ENCODE measurements around the gene PSPN. TPM values are rescaled to one million over a fixed set of nuclear protein-coding genes. Genes with fewer than 3 reads are reported as not detected.

Gene PSPN
- total and polyA plus RNA-seq, 4 donors = 1.1 to 3.7 (median 2.9) TPM

DNA sequence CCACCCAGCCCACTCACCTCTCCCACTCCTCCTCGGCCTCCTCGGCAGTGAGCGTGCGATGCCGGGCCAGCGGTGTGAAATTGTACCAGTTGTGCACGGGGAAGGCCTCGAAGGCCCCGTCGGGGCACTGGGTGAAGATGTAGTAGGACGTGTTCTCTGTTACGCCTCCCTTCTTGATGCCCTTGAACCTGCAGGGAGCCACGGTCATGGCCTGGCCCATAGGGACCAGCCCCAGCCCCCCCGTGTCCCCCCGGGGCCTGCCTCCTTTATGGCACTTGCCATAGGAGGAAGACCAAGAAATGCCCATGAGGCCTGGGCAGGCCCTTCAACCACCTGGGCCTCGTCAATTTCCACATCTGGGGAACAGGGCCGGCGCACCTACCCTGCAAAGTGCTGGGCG lies 11.6 kb upstream of the PSPN start:
- no peak overlapping the region for H3K27ac ChIP-seq (ENCODE audit: low read depth, low read length)
- 96% methylated on average over 17 of the region's 19 CpGs for WGBS (ENCODE audit: insufficient coverage)
- peaks cover 91% of the 10 kb centered on the region for H3K36me3 ChIP-seq (ENCODE audit: control insufficient read depth, insufficient read depth, low read length)
- no peak overlapping the region for H3K4me3 ChIP-seq (ENCODE audit: low read depth, low read length)
- H3K9me3 ChIP-seq (ENCODE audit: control insufficient read depth, insufficient read depth, low read length) = no peaks in the 10 kb centered on the region
- H3K4me1 ChIP-seq (ENCODE audit: control insufficient read depth, insufficient read depth, low read length) = peaks cover 4% of the 10 kb centered on the region
- no peak for DNase-seq (ENCODE audit: low read depth in 4 of 6, low spot score in 6 of 6)
- no peaks in the 10 kb centered on the region for H3K27me3 ChIP-seq (ENCODE audit: control insufficient read depth, insufficient read depth, low read length)

- H3K9me3 ChIP-seq (ENCODE audit: control insufficient read depth, insufficient read depth, low read length) = no peaks in the 10 kb centered on the region
- peaks cover 99% of the 10 kb centered on the region for H3K36me3 ChIP-seq (ENCODE audit: control insufficient read depth, insufficient read depth, low read length)
These were observed 8.6 kb upstream of the PSPN start for GRCh38 chr19:6384381-6384780.

DNA sequence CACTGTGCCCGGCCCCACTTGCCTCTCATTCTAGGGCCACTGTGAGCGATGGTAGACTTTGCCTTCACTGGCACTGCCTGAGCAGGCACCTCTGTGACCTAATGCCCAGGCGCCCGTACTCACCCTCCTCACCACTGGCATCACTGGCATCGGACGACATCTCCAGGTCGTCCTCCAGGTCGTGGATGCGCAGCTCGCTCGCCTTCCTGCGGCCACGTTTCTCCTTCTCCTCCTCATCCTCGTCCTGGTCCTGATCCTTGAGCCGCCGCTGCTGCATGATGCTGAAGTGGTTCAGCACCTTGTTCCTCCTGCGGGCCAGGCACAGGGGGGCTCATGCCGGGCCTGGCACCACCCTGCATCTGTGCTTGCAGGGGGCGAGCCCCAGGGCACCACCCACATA lies 7.5 kb upstream of the PSPN start:
- H3K27me3 ChIP-seq (ENCODE audit: control insufficient read depth, insufficient read depth, low read length) = no peaks in the 10 kb centered on the region
- H3K36me3 ChIP-seq (ENCODE audit: control insufficient read depth, insufficient read depth, low read length) = peaks cover 98% of the 10 kb centered on the region
- 96% methylated on average over 19 of the region's 19 CpGs for WGBS (ENCODE audit: insufficient coverage)
- H3K4me1 ChIP-seq (ENCODE audit: control insufficient read depth, insufficient read depth, low read length) = no peaks in the 10 kb centered on the region
- H3K9me3 ChIP-seq (ENCODE audit: control insufficient read depth, insufficient read depth, low read length) = no peaks in the 10 kb centered on the region
- no peak overlapping the region for H3K27ac ChIP-seq (ENCODE audit: low read depth, low read length)
- DNase-seq (ENCODE audit: low read depth in 4 of 6, low spot score in 6 of 6) = no peak
- no peak overlapping the region for H3K4me3 ChIP-seq (ENCODE audit: low read depth, low read length)

More at GRCh38 chr19:6384381-6384780, 8.6 kb upstream of the PSPN start:
- no peak overlapping the region for H3K4me3 ChIP-seq (ENCODE audit: low read depth, low read length)
- no peak overlapping the region for H3K27ac ChIP-seq (ENCODE audit: low read depth, low read length)
- no peaks in the 10 kb centered on the region for H3K27me3 ChIP-seq (ENCODE audit: control insufficient read depth, insufficient read depth, low read length)
- H3K4me1 ChIP-seq (ENCODE audit: control insufficient read depth, insufficient read depth, low read length) = no peaks in the 10 kb centered on the region
- DNase-seq (ENCODE audit: low read depth in 4 of 6, low spot score in 6 of 6) = no peak
- WGBS (ENCODE audit: insufficient coverage) = 90% methylated on average over 2 of the region's 4 CpGs

GRCh38 chr19:6381030-6381750 lies 5.5 kb upstream of the PSPN start:
- Histone ChIP-seq H3K4me3 (ENCODE audit: low read depth, low read length) (no peak overlapping the region), H3K27me3 (ENCODE audit: control insufficient read depth, insufficient read depth, low read length) (no peaks in the 10 kb centered on the region), H3K4me1 (ENCODE audit: control insufficient read depth, insufficient read depth, low read length) (no peaks in the 10 kb centered on the region), H3K27ac (ENCODE audit: low read depth, low read length) (no peak overlapping the region), H3K36me3 (ENCODE audit: control insufficient read depth, insufficient read depth, low read length) (peaks cover 90% of the 10 kb centered on the region), H3K9me3 (ENCODE audit: control insufficient read depth, insufficient read depth, low read length) (no peaks in the 10 kb centered on the region)
- no peak for DNase-seq (ENCODE audit: low read depth in 4 of 6, low spot score in 6 of 6)
- WGBS (ENCODE audit: insufficient coverage) = 98% methylated on average over 32 of the region's 40 CpGs

DNA sequence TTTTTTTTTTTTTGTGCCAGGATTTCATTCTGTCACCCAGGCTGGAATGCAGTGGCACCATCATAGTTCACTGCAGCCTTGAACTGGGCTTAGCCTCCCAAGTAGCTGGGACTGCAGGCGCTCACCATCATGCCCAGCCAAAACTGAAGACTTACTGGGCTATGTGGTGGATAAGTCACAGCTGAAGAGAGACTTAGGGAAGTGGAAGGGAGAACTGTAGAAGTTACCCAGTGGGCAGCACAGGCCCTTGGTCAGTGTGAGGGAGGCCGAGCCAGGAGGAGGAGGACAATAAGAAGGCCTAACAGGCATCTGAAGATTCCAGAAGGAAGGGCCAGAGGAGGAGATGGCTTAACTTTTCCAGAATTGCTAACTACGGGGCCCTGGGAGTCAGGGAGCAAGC lies 4.0 kb upstream of the PSPN start:
- no peaks in the 10 kb centered on the region for H3K4me1 ChIP-seq (ENCODE audit: control insufficient read depth, insufficient read depth, low read length)
- H3K36me3 ChIP-seq (ENCODE audit: control insufficient read depth, insufficient read depth, low read length) = peaks cover 90% of the 10 kb centered on the region
- no peaks in the 10 kb centered on the region for H3K9me3 ChIP-seq (ENCODE audit: control insufficient read depth, insufficient read depth, low read length)
- no peak overlapping the region for H3K4me3 ChIP-seq (ENCODE audit: low read depth, low read length)
- H3K27ac ChIP-seq (ENCODE audit: low read depth, low read length) = no peak overlapping the region
- DNase-seq (ENCODE audit: low read depth in 4 of 6, low spot score in 6 of 6) = no peak
- 100% methylated on average over 3 of the region's 3 CpGs for WGBS (ENCODE audit: insufficient coverage)
- H3K27me3 ChIP-seq (ENCODE audit: control insufficient read depth, insufficient read depth, low read length) = no peaks in the 10 kb centered on the region

DNA sequence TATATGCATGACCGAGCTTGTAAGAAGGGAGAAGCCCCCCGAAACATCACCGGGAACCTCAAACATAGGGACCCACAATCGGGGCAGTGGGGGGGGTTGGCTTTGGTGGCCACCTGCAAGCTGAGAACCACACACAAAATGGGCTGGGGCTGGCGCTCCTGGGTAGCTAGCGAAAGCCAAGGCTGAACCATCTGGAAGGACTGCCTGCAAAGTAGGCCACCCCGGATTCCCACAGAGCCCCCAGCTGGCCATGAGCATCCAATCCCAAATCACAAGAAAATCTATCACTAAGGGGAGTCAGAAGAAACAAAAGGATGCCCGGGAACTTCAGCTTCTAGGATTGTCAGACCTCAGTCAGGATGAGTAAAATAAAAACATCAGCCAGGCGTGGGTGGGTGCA lies 2.8 kb upstream of the PSPN start:
- H3K9me3 ChIP-seq (ENCODE audit: control insufficient read depth, insufficient read depth, low read length) = no peaks in the 10 kb centered on the region
- 90% methylated on average over 5 of the region's 9 CpGs for WGBS (ENCODE audit: insufficient coverage)
- H3K4me1 ChIP-seq (ENCODE audit: control insufficient read depth, insufficient read depth, low read length) = peaks cover 12% of the 10 kb centered on the region
- H3K27me3 ChIP-seq (ENCODE audit: control insufficient read depth, insufficient read depth, low read length) = no peaks in the 10 kb centered on the region
- no peak overlapping the region for H3K4me3 ChIP-seq (ENCODE audit: low read depth, low read length)
- H3K27ac ChIP-seq (ENCODE audit: low read depth, low read length) = peak overlapping the region; percentile 33
- no peak for DNase-seq (ENCODE audit: low read depth in 4 of 6, low spot score in 6 of 6)
- H3K36me3 ChIP-seq (ENCODE audit: control insufficient read depth, insufficient read depth, low read length) = peaks cover 86% of the 10 kb centered on the region

- Histone ChIP-seq H3K9me3 (ENCODE audit: control insufficient read depth, insufficient read depth, low read length) (no peaks in the 10 kb centered on the region), H3K27me3 (ENCODE audit: control insufficient read depth, insufficient read depth, low read length) (no peaks in the 10 kb centered on the region), H3K36me3 (ENCODE audit: control insufficient read depth, insufficient read depth, low read length) (peaks cover 82% of the 10 kb centered on the region), H3K4me3 (ENCODE audit: low read depth, low read length) (no peak overlapping the region), H3K27ac (ENCODE audit: low read depth, low read length) (no peak overlapping the region), H3K4me1 (ENCODE audit: control insufficient read depth, insufficient read depth, low read length) (peaks cover 12% of the 10 kb centered on the region)
- WGBS (ENCODE audit: insufficient coverage) = 56% methylated on average over 2 of the region's 6 CpGs
- no peak for DNase-seq (ENCODE audit: low read depth in 4 of 6, low spot score in 6 of 6)
These were observed 2.3 kb upstream of the PSPN start for GRCh38 chr19:6378041-6378440.

- no peak for DNase-seq (ENCODE audit: low read depth in 4 of 6, low spot score in 6 of 6)
- H3K4me3 ChIP-seq (ENCODE audit: low read depth, low read length) = no peak overlapping the region
- H3K27ac ChIP-seq (ENCODE audit: low read depth, low read length) = no peak overlapping the region
- H3K27me3 ChIP-seq (ENCODE audit: control insufficient read depth, insufficient read depth, low read length) = no peaks in the 10 kb centered on the region
- peaks cover 68% of the 10 kb centered on the region for H3K36me3 ChIP-seq (ENCODE audit: control insufficient read depth, insufficient read depth, low read length)
- WGBS (ENCODE audit: insufficient coverage) = 85% methylated on average over 7 of the region's 19 CpGs
- peaks cover 23% of the 10 kb centered on the region for H3K4me1 ChIP-seq (ENCODE audit: control insufficient read depth, insufficient read depth, low read length)
- H3K9me3 ChIP-seq (ENCODE audit: control insufficient read depth, insufficient read depth, low read length) = no peaks in the 10 kb centered on the region
These were observed 918 bp upstream of the PSPN start for GRCh38 chr19:6376512-6377190.

GRCh38 chr19:6374711-6375410 lies 872 bp downstream of the PSPN start:
- no peak overlapping the region for H3K4me3 ChIP-seq (ENCODE audit: low read depth, low read length)
- 93% methylated on average over 26 of the region's 29 CpGs for WGBS (ENCODE audit: insufficient coverage)
- DNase-seq (ENCODE audit: low read depth in 4 of 6, low spot score in 6 of 6) = no peak
- H3K9me3 ChIP-seq (ENCODE audit: control insufficient read depth, insufficient read depth, low read length) = no peaks in the 10 kb centered on the region
- peaks cover 31% of the 10 kb centered on the region for H3K4me1 ChIP-seq (ENCODE audit: control insufficient read depth, insufficient read depth, low read length)
- peaks cover 50% of the 10 kb centered on the region for H3K36me3 ChIP-seq (ENCODE audit: control insufficient read depth, insufficient read depth, low read length)
- no peaks in the 10 kb centered on the region for H3K27me3 ChIP-seq (ENCODE audit: control insufficient read depth, insufficient read depth, low read length)
- H3K27ac ChIP-seq (ENCODE audit: low read depth, low read length) = no peak overlapping the region
